Spinal cord (tissue), 10 donors: ENCODE results near the gene SLC35D2. TPM values are rescaled to one million over a fixed set of nuclear protein-coding genes. Genes with fewer than 3 reads are reported as not detected.
"Not testable (repeated sequence)": the region's sequence is repeated elsewhere in the genome, so short reads cannot be mapped to it uniquely, and the experiment has no call there.

Experiments used
- DNase-seq, 6 donors: peaks; one replicate each; pipeline versions ENCODE4 v3.0.0 to v3.0.0-alpha.2; 2013 to 2015; ENCODE audit warnings: low spot score in 6 of 6, low read depth in 4 of 6
- H3K27ac ChIP-seq: one replicate; pipeline ENCODE4 v1.5.1; 2013; ENCODE audit warnings: low read depth, low read length, control low read depth
- H3K27me3 ChIP-seq: one replicate; pipeline ENCODE4 v1.6.1; 2013; ENCODE audit warnings: low read length; ENCODE audit not compliant: control insufficient read depth, insufficient read depth
- H3K36me3 ChIP-seq: one replicate; pipeline ENCODE4 v1.6.1; 2013; ENCODE audit warnings: low read length; ENCODE audit not compliant: control insufficient read depth, insufficient read depth
- H3K4me1 ChIP-seq: one replicate; pipeline ENCODE4 v1.6.1; 2013; ENCODE audit warnings: low read length; ENCODE audit not compliant: control insufficient read depth, insufficient read depth
- H3K4me3 ChIP-seq: one replicate; pipeline ENCODE4 v1.5.1; 2013; ENCODE audit warnings: low read depth, low read length, control low read depth
- H3K9me3 ChIP-seq: one replicate; pipeline ENCODE4 v1.6.1; 2013; ENCODE audit warnings: low read length; ENCODE audit not compliant: control insufficient read depth, insufficient read depth
- WGBS: methylation state at CpG from one replicate; pipeline ENCODE4 v1.1.5; 2013; ENCODE audit warnings: missing lambda C conversion rate; ENCODE audit not compliant: insufficient coverage; 5-methylcytosine and 5-hydroxymethylcytosine counted together
- polyA plus RNA-seq, 2 donors: library from polyadenylated mRNA; unstranded; fragments of 120-200 nt; gene quantifications; one replicate each; pipeline ENCODE4 v1.2.1, GENCODE V29; 2013; ENCODE audit not compliant: insufficient read length in 2 of 2
- total RNA-seq, 2 donors: library from RNA; depleted of rRNA in 1 of 2; stranded (reverse); fragments of 120-200 nt in 1 of 2; fragments of >200 nt in 1 of 2; gene quantifications; one replicate each; pipeline versions ENCODE4 v1.2.3 to v1.2.4, GENCODE V29; 2013 to 2014
- donor health status: healthy.

Gene SLC35D2
- total and polyA plus RNA-seq, 4 donors = 8.4 to 17.8 (median 10.9) TPM

- no peaks in the 10 kb centered on the region for H3K27me3 ChIP-seq
Measured at GRCh38 chr9:96386157-96386556, 2.6 kb upstream of the SLC35D2 start.

GRCh38 chr9:96382839-96383164 lies 709 bp downstream of the SLC35D2 start:
- Histone ChIP-seq H3K27ac (peak overlapping the region; percentile 58), H3K9me3 (no peaks in the 10 kb centered on the region), H3K36me3 (no peaks in the 10 kb centered on the region), H3K4me3 (peak overlapping the region; percentile 42), H3K4me1 (peaks cover 3% of the 10 kb centered on the region), H3K27me3 (no peaks in the 10 kb centered on the region)
- no peak for DNase-seq
- 38% methylated on average over 7 of the region's 7 CpGs for WGBS

More at GRCh38 chr9:96386157-96386556, 2.6 kb upstream of the SLC35D2 start:
- peaks cover 7% of the 10 kb centered on the region for H3K36me3 ChIP-seq
- peaks cover 3% of the 10 kb centered on the region for H3K4me1 ChIP-seq
- H3K4me3 ChIP-seq = no peak overlapping the region
- H3K27ac ChIP-seq = no peak overlapping the region
- no peak for DNase-seq
- H3K9me3 ChIP-seq = no peaks in the 10 kb centered on the region

GRCh38 chr9:96382175-96382574 lies 1.3 kb downstream of the SLC35D2 start:
- 83% methylated on average over 2 of the region's 2 CpGs for WGBS
- no peaks in the 10 kb centered on the region for H3K27me3 ChIP-seq
- H3K9me3 ChIP-seq = no peaks in the 10 kb centered on the region
- H3K4me1 ChIP-seq = peaks cover 3% of the 10 kb centered on the region
- no peak for DNase-seq
- no peak overlapping the region for H3K4me3 ChIP-seq
- no peak overlapping the region for H3K27ac ChIP-seq
- H3K36me3 ChIP-seq = no peaks in the 10 kb centered on the region

GRCh38 chr9:96381696-96382095 lies 1.8 kb downstream of the SLC35D2 start:
- Histone ChIP-seq H3K27ac (no peak overlapping the region), H3K9me3 (no peaks in the 10 kb centered on the region), H3K36me3 (no peaks in the 10 kb centered on the region), H3K4me1 (peaks cover 3% of the 10 kb centered on the region), H3K4me3 (no peak overlapping the region), H3K27me3 (no peaks in the 10 kb centered on the region)
- DNase-seq = no peak
- WGBS = 70% methylated on average over 4 of the region's 4 CpGs

GRCh38 chr9:96381125-96381524 lies 2.4 kb downstream of the SLC35D2 start:
- Histone ChIP-seq H3K4me1 (peaks cover 3% of the 10 kb centered on the region), H3K9me3 (no peaks in the 10 kb centered on the region), H3K27ac (no peak overlapping the region), H3K36me3 (no peaks in the 10 kb centered on the region), H3K4me3 (no peak overlapping the region), H3K27me3 (no peaks in the 10 kb centered on the region)
- 71% methylated on average over 4 of the region's 4 CpGs for WGBS
- DNase-seq = no peak

GRCh38 chr9:96379461-96379860 lies 4.0 kb downstream of the SLC35D2 start:
- no peaks in the 10 kb centered on the region for H3K9me3 ChIP-seq
- H3K4me1 ChIP-seq = peaks cover 3% of the 10 kb centered on the region
- H3K36me3 ChIP-seq = no peaks in the 10 kb centered on the region
- no peak for DNase-seq
- no peaks in the 10 kb centered on the region for H3K27me3 ChIP-seq
- WGBS = no CpG with 5 or more reads among the region's 2 CpGs
- no peak overlapping the region for H3K4me3 ChIP-seq
- H3K27ac ChIP-seq = no peak overlapping the region

GRCh38 chr9:96378187-96378586 lies 5.3 kb downstream of the SLC35D2 start:
- Histone ChIP-seq H3K4me1 (peaks cover 3% of the 10 kb centered on the region), H3K9me3 (no peaks in the 10 kb centered on the region), H3K27me3 (no peaks in the 10 kb centered on the region), H3K36me3 (no peaks in the 10 kb centered on the region), H3K4me3 (no peak overlapping the region), H3K27ac (no peak overlapping the region)
- DNase-seq = no peak
- WGBS = 100% methylated on average over 1 of the region's 3 CpGs

- 89% methylated on average over 12 of the region's 13 CpGs for WGBS
- no peak overlapping the region for H3K4me3 ChIP-seq
- H3K4me1 ChIP-seq = no peaks in the 10 kb centered on the region
- no peaks in the 10 kb centered on the region for H3K9me3 ChIP-seq
- H3K27ac ChIP-seq = no peak overlapping the region
- no peaks in the 10 kb centered on the region for H3K36me3 ChIP-seq
- no peak for DNase-seq
- H3K27me3 ChIP-seq = no peaks in the 10 kb centered on the region
Measured at GRCh38 chr9:96376891-96377874, 6.3 kb downstream of the SLC35D2 start.

- H3K27me3 ChIP-seq, H3K9me3 ChIP-seq, H3K27ac ChIP-seq, H3K36me3 ChIP-seq, H3K4me3 ChIP-seq, H3K4me1 ChIP-seq, DNase-seq: not testable (repeated sequence)
- WGBS = 100% methylated on average over 5 of the region's 6 CpGs
Measured at GRCh38 chr9:96375507-96375906, 8.0 kb downstream of the SLC35D2 start.

- H3K4me3 ChIP-seq = no peak overlapping the region
- DNase-seq = no peak
- H3K27ac ChIP-seq = no peak overlapping the region
- WGBS = no CpG with 5 or more reads among the region's 1 CpG
- no peaks in the 10 kb centered on the region for H3K36me3 ChIP-seq
- no peaks in the 10 kb centered on the region for H3K4me1 ChIP-seq
- H3K27me3 ChIP-seq = no peaks in the 10 kb centered on the region
- H3K9me3 ChIP-seq = no peaks in the 10 kb centered on the region
Measured at GRCh38 chr9:96367943-96368342, 15.6 kb downstream of the SLC35D2 start.
